ENCODE measurements around the gene NDRG4.
A peak's percentile ranks its signal among the peaks of the same experiment; 100 is the strongest.
"Not testable (repeated sequence)": the region's sequence is repeated elsewhere in the genome, so short reads cannot be mapped to it uniquely, and the experiment has no call there.

Gene NDRG4

DNA sequence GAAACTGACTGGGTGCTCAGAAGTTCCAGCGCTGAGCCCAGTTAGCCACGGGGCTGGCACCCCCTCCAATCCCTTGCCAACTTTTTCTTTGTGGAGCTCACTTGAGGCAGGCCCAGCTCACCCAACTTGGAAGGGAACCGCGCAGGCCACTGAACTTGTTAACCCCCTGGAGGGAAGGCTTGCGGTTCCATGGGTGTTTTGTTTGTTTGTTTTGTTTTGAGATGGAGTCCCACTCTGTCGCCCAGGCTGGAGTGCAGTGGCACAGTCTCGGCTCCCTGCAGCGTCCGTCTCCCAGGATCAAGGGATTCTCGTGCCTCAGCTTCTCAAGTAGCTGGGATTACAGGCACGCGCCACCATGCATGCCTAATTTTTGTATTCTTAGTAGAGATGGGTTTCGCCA is 34.1 kb upstream of the NDRG4 start:
- DNase-seq = no peak

DNA sequence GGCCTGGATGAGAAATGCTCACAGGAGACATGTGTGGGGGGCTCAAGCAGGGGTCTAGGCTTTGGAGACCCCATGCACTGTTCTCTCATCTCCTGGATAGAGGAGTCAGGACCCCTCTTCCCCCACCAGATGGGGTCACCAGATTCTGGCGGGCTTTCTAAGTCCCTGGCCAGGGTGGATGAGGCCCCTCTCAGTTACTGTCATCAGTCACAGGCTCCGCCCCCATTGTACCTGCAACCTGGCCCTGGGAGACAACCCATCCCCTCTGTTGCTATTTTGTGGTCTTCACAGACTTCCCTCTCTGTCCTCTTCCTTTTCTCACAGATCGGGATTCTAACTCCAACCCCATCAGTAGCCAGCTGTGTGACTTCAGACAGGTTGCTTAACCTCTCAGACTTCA is 33.5 kb upstream of the NDRG4 start:
- no peak for DNase-seq

DNA sequence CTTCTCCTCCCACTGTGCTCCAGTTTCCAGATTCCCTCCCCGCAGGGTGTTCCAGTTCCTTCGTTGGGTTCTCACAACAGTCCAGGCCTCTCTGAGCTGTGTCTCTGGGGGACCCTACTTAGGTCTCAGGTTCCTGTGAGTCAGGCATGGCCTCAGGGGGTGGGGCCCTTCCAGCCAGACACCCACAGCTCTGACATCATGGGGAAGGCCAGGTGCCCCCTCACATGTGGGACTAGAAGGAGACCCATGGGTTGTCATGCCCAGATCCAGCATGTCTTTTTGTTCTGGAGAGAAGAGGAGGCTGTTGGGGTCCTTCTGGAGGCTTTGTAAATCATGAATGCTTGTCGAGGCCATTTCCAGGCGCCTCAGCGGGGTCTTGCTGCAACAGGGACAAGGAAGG is 32.0 kb upstream of the NDRG4 start:
- no peak for DNase-seq

DNA sequence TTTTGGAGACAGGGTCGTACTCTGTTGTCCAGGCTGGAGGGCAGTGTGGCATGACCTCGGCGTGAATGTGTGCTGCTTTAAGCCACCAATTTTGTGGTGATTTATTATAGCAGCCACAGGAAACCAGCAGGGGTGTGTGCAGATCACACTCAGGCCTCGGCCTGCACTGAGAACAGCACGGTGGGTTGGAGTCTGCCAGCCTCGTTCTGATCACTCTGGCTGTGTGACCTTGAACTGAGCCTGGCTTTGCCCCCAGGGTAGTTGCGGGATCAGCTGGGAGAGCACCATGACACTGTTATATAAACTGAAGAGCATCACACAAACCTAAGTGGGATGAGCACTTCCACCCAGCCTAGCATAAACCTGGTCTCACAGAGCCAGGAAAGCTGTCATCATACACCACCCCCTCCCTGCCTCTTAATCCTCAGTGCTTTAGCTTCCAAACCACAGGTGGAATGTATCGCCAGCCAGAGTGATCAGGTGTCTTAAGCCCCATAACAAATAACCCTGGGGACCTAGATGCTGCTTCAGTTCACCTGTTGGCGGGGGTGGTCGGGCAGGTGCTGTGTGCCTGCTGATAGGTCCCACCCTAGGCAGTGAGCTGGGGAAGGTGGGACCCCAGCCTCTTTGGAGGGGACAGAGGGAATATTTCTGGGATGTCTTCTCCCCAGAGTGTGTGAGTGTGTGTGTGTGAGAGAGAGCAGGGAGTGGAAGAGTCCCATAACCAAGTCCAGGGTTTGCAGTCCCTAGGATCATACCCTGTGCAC is 28.6 kb upstream of the NDRG4 start:
- no peak for DNase-seq

DNA sequence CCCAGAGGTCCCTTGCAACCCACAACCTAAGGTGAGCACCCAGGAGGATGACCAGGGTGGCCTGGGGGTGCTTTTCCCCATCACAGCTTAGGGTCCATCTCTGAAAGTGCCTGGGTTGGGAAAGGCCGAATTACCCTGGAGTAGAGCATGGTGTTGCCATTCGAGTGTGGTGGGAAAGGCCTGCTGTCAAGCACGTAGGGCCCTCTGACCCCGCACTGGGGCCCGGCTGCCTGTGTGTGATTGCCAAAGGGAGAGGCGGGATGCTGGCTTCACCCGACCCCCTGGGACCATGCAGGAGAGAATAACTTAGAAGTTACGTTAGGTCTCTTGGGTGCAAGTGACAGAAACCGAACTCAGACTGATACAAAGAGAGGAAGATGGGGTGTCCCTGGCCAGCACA is 27.7 kb upstream of the NDRG4 start:
- DNase-seq = no peak

DNA sequence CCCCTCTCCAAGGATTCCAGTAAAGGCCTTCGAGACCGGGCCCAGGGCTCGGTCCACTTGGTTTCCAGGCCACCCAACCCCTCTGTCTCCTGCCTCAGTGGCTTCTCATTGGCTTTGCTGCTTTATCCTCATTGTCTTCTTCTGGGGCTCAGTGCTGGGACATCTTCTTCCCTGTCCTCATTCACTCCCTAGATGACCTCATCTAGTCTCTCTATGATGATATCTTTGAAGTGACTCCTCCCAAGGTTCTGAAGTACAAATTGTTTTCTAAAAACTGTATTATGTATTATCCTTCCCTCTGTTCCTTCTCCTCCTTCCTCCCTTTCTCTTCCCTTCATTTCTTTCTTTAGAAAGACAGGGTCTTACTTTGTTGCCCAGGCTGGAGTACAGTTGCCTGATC is 27.1 kb upstream of the NDRG4 start:
- DNase-seq = no peak

DNA sequence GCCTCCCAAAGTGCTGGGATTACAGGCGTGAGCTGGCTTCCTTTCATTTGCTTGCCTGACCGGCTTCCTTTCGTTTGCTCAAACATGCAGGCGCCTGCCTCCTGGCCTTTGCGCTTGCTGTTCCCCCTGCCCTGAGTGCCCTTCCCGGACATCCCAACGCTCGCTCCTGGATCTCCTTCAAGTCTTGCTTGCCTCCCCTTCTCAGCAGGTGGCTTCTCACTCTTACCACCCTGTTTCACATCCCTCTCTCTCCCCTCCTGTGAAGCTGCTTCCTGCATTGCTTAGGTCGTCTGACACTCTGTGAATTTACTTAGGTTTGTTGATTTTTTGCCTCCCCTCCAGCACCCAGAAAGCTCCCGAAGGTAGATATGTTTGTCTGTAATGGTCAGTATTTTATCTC is 25.6 kb upstream of the NDRG4 start:
- DNase-seq = no peak

DNA sequence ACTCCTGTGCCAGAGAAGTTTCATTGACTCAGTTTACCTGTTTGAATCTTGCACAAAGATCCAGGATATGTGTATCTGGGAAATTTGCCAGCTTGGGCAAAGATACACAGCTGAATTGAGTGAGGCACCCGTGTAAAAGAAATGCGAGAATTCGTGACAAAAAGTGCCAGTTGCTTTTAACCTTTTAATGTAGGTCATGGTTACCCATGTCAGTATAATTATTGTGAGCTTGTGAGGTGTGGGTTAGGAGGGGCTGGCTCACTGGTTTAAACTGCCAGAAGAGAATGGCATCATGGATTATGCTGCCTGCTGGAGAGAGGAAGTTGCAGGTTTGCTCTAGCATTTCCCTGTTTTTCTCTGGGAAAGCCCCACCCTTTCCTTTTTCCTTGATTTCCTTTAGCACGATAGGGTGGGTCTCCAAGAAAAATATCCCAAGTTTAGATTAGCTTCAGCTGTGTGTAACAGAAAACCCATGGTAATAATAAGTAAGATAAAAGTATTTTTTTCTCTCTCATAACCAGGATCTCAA is 24.8 kb upstream of the NDRG4 start:
- DNase-seq = no peak

DNA sequence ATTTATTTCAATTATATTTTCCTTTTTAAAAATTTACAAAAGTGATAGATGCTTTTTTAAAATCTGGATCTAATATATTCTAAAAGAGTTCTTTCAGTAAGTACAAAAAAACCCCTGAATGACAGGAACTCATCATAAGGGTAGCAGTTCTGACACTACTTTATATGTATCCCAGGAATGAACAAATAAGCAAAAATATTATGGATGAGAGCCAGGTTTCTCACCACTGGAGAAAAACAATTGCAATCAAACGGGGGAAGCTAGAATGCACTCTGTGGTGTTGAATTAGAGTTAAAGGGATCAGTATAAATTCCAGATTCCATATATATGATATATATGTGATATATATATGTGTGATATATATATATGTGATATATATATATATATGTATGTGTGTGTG is 23.2 kb upstream of the NDRG4 start:
- DNase-seq = no peak

DNA sequence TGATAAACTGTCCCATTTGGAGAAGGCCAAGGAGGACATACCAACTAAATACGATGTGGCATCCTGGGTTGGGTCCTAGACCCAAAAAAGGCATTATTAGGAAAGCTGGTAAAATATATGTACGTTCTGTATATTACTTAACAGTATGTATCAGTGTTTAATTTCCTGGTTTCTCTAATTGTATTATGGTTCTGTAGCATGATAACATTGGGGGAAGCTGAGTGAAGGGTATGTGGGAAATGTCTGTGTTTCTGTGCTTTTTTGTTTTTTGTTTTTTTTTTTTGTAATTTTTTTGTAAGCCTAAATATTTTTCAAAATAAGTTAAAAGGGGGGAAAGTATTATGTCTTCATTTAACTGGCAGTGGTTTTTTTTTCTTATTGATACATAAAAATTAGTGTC is 21.5 kb upstream of the NDRG4 start:
- DNase-seq = no peak

DNA sequence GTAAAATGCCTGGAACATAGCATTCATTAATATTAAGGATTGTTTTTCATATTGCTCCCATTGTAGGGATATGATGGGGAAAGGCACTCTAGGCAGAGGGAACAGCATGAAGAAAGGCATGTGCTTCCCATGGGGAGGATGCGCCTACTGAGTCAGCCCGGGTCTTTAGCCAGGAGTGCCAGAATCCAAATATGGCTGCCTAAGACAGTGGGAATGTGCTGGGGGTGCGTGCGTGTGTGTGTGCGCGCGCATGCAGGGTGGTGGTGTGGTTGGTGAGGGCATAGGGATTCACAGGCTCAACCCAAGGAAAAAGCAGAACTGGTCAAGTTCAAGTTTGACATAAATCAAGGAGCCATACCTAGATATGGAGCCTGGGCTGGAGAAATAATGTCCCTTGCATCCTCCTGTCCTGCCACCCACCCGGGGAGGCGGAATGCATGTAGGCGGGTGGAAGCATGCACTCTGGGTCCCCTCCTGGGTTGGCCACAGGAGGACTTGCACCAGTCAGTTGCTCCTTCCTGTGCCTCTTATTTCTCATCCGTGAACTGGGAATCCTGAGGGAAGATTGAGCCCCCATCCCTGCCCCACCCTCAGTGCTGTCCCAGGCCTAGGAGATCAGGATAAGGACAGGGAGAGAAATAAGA is 18.6 kb upstream of the NDRG4 start:
- DNase-seq = no peak

DNA sequence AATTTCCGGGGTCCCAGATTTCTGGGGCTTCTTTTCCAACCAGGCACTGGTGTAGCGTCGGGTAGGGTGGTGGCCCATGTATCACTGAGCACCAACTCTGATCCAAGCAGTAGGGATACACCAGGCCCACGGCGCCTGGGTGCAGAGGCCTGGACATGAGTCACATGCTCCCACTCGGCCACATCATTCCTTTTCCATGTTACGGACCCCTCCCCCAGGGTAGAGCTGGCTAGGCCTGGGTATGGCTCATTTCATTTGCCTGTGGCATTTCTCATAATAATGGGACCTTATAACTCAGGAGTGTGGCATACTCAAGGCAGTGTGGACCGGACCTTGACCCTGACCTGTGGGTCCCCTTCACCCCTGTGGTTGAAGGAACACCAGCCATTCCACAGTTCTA is 18.0 kb upstream of the NDRG4 start:
- no peak for DNase-seq

DNA sequence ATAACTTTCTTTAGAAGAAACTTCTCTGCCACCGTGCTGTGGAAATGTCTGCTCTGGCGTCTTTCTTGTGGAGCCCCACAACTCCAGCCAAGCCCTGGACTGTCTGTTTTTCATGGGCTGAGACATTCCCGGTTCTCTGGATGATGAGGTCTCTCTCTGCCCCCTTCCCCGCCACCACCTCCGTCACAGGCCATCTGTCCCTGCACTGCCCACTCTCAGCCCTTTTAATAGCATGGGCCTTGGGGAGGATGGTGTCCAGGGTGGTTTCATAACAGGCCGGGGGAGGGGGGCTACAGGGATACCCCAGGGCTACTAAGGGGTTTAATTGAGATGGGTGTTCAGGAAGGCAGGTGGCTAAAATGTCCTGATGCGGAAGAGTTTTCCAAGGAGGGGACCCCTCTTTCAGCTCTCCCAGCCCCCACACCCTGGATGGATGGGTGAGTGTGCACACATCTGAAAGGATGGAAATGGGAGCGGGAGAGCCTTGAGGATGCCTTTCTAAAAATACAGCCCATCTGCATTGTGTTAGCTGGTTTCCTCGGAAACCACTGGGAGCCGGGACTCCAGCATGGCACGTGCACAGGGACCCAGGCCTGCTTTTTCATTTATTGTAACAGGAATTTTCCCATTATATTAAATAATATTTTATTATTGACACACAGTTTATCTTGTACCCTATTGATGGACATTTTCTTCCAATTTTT is 14.6 kb upstream of the NDRG4 start:
- no peak for DNase-seq

DNA sequence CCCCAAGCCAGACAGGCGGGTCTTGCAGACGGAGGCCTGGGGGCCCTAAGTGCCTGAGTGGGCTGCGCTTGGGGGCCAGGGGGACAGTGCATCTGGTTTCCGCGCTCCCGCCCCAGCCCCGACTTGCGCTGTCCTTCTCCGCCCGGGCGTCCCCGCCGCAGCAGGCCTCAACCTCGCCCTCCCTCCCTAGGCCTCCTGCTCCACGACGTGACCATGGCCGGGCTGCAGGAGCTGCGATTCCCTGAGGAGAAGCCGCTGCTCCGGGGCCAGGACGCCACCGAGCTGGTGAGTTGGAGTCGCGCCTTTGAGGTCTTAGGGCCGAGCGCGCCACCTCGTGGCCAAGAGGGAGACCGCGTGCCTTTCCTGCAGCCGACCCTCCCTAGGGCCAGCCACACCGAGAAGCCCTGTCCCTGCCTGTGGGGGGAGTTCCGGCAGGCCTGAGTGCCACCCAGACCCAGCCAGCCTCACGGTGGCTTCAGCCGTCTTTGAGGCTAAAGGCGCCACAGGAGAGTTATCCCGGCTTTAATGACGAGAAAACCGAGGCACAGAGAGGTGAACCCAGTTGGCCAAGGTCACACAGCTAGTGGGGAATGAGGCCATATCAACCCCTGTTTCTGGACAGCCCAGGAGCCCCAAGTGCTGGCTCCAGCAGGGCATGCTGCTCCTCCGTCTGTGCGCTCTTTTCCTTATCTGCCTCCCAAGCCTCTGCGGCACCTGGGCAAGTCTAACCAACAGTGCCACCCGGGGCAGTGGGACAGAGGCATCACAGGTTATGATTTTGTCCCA is 12.2 kb upstream of the NDRG4 start:
- peak; percentile 37 to 58 for DNase-seq

DNA sequence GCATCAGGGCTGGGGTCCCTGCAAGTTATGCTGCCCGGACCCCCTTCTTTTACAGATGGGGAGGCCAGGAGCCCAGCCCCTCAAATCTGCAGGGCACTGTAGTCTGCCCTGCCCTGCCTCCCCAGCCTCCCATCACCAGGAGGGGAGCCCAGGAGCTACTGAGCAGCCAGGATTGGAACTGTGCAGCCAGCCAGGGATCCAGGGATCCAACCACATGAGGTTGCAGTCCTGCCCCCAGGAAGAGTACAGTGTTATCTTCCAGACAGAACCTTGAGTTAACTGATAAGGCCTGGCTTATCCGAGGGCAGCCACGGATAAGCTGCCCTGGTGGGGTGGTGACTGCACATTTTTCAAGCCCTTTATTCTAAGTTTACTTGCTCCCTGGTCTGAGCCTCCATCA is 11.4 kb upstream of the NDRG4 start:
- no peak for DNase-seq

DNA sequence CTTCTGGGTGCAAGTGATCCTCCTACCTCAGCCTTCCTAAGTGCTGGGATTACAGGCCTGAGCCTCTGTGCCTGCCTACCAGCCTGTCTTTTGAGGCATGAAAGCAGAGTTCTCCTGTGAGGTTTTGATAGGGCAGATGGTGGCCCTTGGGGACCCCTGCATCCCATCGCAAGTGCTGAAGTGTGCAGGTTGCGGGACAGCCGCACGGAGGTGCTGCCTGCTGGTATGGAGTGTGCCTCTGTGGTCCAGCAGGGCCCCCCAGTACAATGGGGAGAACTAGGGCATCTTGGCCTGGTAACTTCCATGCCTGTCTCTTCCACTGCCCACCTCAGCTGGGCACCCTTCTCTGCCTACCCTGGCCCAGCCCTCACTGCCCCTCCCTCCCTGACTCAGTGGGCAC is 9.9 kb upstream of the NDRG4 start:
- no peak for DNase-seq

DNA sequence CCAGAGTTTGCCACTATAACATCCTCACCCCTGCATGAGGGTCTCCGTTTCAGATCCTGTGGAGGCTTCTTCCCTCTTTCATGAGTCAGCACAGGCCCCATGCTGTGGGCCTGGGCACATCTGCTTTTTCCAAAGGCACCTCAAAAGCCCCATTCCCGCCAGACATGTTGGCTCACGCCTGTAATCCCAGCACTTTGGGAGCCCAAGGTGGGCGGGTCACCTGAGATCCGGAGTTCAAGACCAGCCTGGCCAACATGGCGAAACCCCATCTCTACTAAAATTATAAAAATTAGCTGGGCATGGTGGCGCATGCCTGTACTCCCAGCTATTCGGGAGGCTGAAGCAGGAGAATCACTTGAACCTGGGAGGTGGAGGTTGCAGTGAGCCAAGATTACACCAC is 9.4 kb upstream of the NDRG4 start:
- not testable (repeated sequence) for DNase-seq

DNA sequence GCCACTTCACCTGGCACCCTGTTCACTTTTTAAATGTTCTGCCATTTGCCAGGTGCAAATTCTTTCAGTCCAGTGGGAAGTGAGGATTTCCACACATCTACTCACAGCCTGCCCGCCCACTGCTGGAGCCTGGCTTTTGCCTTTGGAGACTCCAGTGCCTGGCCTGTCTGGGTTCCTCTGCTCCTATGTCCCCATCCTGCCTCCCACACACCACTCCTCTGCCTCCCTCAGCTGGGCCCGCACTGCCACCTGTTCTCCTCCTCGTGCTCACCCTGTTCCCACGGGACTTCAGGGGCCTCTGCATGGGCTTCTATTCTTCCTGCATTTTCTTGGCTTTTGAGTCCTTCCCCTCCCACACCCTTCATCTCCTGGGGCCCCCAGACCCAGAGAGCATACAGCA is 7.9 kb upstream of the NDRG4 start:
- DNase-seq = no peak

DNA sequence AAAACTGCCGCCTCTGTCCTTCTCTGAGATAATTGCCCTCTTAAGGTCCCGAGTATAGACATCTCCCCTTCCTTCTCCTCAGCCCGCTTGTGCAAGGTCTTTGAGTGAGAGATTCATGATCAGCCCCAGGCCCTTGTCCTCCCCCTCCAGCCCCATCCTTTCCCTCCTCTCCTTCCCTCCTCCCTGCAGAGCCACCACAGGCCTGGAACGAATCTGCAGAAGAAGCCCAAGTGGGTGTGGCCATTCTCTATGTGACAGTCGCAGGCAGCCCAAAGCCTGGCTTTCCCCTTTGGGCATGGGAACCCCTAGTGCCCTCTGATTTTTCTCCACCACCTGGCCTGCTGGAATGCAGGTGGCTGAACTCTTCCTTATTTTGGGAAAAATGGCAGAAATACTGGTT is 7.2 kb upstream of the NDRG4 start:
- DNase-seq = no peak

DNA sequence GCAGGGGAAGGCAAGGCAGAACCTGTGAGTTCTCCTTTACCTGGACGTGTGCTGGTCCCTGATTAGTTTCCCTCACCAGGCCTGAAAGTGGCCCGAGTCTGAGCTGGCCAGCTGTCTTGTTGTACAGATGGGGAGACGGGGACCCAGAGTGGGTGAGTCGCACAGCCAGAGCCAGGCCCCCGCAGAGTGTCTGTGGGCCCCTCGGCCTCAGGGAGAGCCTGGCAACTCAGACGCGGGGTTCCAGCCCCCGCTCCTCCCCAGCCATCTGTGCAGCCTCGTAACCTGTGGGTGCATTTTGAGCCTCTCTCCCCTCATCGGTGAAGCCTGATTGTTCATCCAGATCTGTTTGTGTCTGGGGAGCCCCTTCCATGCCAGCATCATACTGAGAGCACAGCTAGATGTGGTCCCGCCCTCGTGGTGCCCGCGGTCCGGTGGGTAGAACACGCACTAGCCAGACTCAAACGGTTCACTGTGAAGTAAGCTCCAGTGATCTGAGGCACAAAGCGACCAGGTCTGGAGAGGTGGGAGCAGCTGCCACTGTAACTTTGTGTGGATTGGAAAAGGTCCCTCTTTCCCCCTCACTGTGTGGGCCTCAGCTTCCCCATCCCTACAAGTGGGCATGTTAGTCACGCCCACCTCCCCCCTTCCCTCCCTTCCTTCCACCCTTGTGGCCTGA is 6.0 kb upstream of the NDRG4 start:
- DNase-seq = no peak

DNA sequence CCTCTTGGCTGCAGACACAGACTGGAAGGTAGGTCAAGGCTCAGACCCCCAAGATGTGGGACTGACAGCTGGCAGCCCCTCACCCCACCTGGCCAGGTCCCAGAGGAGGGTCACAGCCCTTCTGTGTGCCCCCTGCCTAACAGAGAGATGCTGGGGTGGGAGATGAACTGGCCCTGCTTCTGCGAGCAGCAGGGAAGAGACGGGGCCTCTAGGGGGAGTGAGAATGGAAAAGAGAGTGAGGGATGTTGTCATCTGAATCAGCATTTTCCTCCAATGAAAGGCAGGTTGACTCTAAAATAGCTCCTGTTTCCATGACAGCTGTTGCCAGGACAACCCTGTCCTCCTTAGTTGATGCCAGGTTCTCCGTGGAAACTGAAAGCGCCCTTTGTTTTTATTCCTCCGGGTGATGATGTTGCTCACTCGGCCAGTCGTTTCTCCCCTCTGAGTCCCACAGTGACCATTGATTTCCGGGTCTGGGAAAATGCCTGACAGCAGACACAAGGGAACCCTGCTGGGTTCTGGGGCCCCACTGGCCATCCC is 4.9 kb upstream of the NDRG4 start:
- peak; percentile 79 to 84 for DNase-seq

Measured in NCI-H1930 (cell line).